Activated CD8-positive, alpha-beta memory T cell treated with anti-CD3 and anti-CD28 coated beads for 1 hour (primary cell): ENCODE measurements around the gene EFCAB7.
"Not testable (repeated sequence)": the region's sequence is repeated elsewhere in the genome, so short reads cannot be mapped to it uniquely, and the experiment has no call there.

Experiments
- DNase-seq, 2 donors: peaks; one replicate each; pipeline ENCODE4 v3.0.0-alpha.2; 2020; ENCODE audit warnings: low read depth in 1 of 2; ENCODE audit errors: extremely low read depth in 1 of 2

Gene EFCAB7

GRCh38 chr1:63547621-63548294 is 24.4 kb downstream of the EFCAB7 start:
- DNase-seq = no peak

- DNase-seq = no peak
Observed at GRCh38 chr1:63548303-63548702, 25.0 kb downstream of the EFCAB7 start.

GRCh38 chr1:63548877-63549276 is 25.6 kb downstream of the EFCAB7 start:
- DNase-seq = no peak

- DNase-seq = no peak
Observed at GRCh38 chr1:63555480-63555879, 32.2 kb downstream of the EFCAB7 start.

- DNase-seq = no peak
Observed at GRCh38 chr1:63557365-63557987, 34.2 kb downstream of the EFCAB7 start.

- DNase-seq = no peak
Observed at GRCh38 chr1:63559357-63559756, 36.0 kb downstream of the EFCAB7 start.

GRCh38 chr1:63563745-63564144 is 40.4 kb downstream of the EFCAB7 start:
- DNase-seq = no peak

- no peak for DNase-seq
Observed at GRCh38 chr1:63569068-63569467, 45.7 kb downstream of the EFCAB7 start.

- no peak for DNase-seq
Observed at GRCh38 chr1:63569640-63570316, 46.5 kb downstream of the EFCAB7 start.

GRCh38 chr1:63572686-63573085 is 49.4 kb downstream of the EFCAB7 start:
- DNase-seq = not testable (repeated sequence)

- not testable (repeated sequence) for DNase-seq
Observed at GRCh38 chr1:63574203-63574796, 51.0 kb downstream of the EFCAB7 start.

- no peak for DNase-seq
Observed at GRCh38 chr1:63575340-63575826, 52.1 kb downstream of the EFCAB7 start.

GRCh38 chr1:63586326-63586725 is 63.0 kb downstream of the EFCAB7 start:
- DNase-seq = not testable (repeated sequence)

- no peak for DNase-seq
Observed at GRCh38 chr1:63590166-63590560, 66.8 kb downstream of the EFCAB7 start.

- no peak for DNase-seq
Observed at GRCh38 chr1:63592536-63593302, 69.4 kb downstream of the EFCAB7 start.

GRCh38 chr1:63593303-63593885 is 70.1 kb downstream of the EFCAB7 start, which contains the start of gene PGM1:
TSS of gene PGM1 (plus strand) at chr1:63593411. CDS start at chr1:63593489, 78 bp downstream.
- DNase-seq = peak; percentile 32 to 61

- DNase-seq = peak; percentile 33 to 51
Observed at GRCh38 chr1:63593886-63594605, 70.7 kb downstream of the EFCAB7 start.

GRCh38 chr1:63595435-63595834 is 72.1 kb downstream of the EFCAB7 start:
- no peak for DNase-seq

GRCh38 chr1:63599799-63600198 is 76.5 kb downstream of the EFCAB7 start:
- DNase-seq = no peak

- DNase-seq = no peak
Observed at GRCh38 chr1:63600248-63600647, 76.9 kb downstream of the EFCAB7 start.
